ENCODE measurements around the gene CHERP.
A peak's percentile ranks its signal among the peaks of the same experiment; 100 is the strongest.
"Not testable (repeated sequence)": the region's sequence is repeated elsewhere in the genome, so short reads cannot be mapped to it uniquely, and the experiment has no call there.

CHERP gene

DNA sequence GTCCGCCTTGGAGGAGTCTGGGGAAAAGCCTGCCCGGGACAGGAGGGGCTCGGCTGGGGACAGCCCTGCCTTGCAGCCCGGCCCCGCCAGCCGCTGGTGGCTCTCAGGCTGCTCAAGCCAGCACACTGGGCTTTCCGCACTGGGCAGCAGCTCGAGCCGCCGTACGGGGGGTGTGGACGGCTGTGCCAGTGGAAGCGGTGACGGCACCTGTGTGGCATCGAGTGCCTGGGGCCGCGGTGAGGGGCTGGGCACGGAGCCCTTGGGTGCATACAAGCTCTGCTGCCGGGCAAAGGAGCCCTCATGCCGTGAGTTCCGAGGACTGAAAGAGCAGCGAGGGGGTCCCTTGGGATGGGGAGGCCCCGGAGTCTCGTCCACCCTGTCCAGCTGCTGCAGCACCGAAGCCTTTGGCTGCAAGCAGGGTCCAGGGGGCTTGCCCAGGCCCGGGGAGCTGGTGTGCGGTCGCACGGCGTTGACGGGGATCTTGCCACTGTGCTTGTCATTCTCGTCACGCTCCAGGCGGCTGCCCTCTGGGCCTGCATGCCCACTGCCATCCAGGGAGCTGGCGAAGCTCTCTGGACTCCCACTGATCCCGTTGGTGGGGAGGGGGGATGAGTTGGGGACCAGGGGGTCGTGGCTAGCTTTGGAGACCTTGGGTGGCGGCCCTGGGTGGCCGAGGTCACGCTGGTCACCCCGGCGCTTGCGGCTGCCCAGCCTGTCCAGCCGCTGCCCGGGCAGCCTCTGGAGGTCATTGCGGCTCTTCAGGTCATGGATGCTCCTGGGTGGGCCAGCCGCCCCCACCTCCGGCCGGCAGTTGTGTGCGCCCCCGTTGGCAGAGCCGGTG is 34.7 kb upstream of the CHERP start:
- no peak for DNase-seq (ENCODE audit: low spot score)

GRCh38 chr19:16575861-16576689 is 33.8 kb upstream of the CHERP start:
- DNase-seq (ENCODE audit: low spot score), result no peak

DNA sequence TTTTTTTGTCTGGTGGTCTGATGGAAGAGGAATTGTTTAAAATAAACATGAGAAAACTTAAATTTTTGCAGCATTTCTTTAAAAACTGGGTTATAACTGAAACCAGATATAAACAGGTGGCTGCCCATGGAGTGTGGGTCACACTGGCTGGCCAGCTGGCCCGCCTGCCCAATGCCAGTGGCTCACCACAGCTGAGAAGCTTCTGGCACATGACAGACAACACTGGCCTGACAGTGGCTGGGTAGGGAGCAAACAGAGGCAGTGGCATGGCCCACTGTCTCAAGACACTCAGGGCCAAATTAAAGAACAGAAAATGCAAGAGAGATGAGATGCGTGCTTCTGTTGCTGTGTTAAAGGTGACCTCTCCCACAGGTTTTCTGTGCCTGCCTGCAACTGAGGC is 33.0 kb upstream of the CHERP start:
- no peak for DNase-seq (ENCODE audit: low spot score)

DNA sequence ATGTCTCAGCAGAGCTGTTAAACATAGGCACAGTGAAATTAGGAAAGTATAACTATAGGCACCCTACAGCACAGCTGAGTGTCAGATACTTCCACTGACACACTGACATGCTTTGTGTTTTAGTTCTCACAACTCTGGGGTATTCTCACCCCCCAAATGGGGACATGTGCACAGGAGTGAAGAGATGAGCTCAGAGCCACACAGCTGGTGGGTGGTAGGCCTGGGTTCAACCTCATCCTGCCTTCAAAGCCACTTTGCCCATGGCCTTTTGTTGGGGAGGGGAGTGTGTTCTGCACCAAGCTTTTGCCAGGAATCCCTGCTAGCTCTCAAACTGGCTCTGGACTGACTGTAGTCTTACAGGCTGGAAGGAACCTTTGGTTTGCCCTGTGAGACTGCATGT is 31.7 kb upstream of the CHERP start:
- no peak for DNase-seq (ENCODE audit: low spot score)

GRCh38 chr19:16573296-16573695 is 31.1 kb upstream of the CHERP start:
- no peak for DNase-seq (ENCODE audit: low spot score)

GRCh38 chr19:16572332-16573211 is 30.3 kb upstream of the CHERP start, which contains the start of gene SLC35E1:
Gene SLC35E1 (minus strand): TSS chr19:16572415. CDS start chr19:16572364, 51 bp downstream.
- DNase-seq (ENCODE audit: low spot score), result peak; percentile 97

DNA sequence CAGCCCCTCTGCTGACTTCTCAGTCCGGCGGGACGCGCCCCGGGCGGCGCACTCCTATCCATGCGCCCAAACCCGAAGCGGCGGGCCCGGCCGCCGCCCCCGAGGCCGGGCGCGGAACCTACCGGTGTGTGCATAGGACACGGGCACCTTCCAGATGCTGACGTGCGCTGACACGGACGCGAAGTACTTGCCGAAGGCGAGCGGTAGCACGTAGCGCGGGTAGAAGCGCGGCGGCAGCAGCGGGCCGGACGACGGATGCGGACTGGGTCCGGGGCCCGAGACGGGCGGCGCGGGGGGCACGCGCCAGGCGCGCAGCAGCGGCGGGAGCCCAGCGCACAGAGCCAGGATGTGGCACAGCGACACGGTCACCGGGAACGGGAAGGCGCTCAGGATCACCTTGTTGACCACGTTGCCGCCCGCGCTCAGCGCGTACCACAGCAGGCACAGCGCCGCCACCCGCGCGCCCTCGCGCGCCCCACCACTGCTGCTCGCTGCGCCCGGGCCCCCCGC is 29.6 kb upstream of the CHERP start:
- DNase-seq (ENCODE audit: low spot score), result no peak

- no peak for DNase-seq (ENCODE audit: low spot score)
These were observed 29.0 kb upstream of the CHERP start for GRCh38 chr19:16571283-16571682.

GRCh38 chr19:16569609-16570320 is 27.5 kb upstream of the CHERP start:
- no peak for DNase-seq (ENCODE audit: low spot score)

DNA sequence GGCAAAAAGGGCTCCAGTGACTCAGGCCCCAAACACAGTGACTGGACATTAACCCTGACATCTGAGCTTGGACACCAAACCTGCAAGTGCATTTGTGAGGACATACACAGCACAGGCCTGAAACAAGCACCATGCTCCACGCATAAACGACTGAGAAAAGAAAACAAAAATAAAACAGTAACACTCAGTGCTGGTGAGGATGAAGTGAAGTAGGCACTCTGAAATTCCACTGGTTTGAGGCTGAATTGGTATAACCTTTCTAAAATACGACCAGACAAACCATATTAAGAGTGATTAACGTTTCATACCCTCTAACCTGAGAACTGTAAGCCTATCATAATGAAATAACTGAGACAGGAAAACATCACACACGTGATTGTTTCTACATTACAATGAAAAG is 24.5 kb upstream of the CHERP start:
- no peak for DNase-seq (ENCODE audit: low spot score)

DNA sequence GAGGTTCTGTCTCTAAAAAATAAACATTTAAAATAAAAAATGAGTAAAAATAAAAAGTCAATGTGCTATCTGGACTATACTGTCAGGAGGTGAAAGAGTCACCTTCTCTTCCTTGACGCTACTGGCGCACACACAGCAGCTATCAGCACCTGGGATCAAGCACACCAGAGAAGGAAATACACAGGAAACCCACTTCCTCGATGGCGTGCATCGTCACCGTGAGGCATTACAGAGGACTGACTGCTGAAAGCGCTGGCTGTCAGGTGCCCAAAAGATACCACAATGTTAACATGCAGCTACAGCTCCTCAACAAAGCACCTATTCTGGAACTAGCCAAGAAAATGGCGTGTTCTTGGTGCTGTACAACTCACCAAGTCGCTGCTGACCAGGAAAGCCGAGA is 23.9 kb upstream of the CHERP start:
- no peak for DNase-seq (ENCODE audit: low spot score)

DNA sequence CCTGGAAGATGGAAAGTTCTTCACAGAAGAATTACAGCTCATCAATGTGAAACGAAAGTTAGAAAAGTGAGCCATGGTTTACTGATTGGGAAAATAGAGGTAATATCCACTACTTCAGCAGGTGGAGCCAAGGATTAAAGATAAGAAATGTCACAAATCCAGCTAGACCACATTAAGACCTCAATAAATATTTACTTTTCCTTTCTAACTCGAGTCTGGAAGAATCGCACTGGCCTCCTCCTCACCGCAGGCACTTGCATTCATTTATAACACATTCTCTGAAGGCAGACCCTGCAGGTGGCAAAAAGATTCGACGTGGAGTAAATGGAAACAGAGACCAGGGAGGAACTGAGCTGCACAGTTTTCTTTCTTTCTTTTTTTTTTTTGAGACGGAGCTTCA is 22.6 kb upstream of the CHERP start:
- no peak for DNase-seq (ENCODE audit: low spot score)

- DNase-seq (ENCODE audit: low spot score), result no peak
These were observed 20.4 kb upstream of the CHERP start for GRCh38 chr19:16562608-16563025.

DNA sequence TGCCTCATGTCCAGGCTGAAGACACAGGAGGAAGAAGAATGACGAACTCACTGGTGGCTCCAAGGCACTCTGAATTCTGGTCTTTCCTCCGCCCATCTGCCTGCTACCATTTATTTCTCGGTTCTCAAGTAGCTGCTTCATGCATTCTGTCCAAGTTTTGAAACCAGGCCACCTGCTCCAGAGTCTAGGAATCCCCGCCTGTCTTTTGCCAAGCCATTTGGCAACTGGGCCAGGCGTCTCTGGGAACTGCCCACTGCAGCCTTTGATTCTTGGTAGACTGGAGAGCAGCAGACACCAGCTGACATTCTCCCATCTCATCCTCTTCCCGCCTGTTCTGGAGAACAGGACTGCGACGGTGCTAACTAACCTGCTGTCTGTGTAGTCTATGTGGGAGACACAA is 19.1 kb upstream of the CHERP start:
- DNase-seq (ENCODE audit: low spot score), result no peak

- no peak for DNase-seq (ENCODE audit: low spot score)
These were observed 17.6 kb upstream of the CHERP start for GRCh38 chr19:16559780-16560276.

DNA sequence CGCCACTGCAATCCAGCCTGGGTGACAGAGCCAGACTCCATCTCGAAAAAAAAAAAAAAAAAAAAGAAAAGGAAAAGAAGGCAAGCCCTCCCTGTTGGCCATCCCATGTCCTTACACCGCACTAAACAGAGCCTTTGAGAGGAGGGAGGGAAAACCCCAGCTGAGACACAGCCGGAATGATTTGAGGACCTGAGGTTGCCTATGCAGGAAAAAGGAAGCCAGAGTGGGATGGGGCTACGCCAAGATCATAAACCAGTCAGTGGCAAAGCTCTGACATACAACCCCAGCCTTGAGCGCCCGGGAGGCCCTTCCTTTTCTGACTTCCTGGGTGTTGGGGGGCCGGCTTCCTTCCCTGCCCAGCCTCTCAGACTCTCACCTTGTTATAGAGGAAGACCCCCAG is 12.5 kb upstream of the CHERP start:
- DNase-seq (ENCODE audit: low spot score), result no peak

DNA sequence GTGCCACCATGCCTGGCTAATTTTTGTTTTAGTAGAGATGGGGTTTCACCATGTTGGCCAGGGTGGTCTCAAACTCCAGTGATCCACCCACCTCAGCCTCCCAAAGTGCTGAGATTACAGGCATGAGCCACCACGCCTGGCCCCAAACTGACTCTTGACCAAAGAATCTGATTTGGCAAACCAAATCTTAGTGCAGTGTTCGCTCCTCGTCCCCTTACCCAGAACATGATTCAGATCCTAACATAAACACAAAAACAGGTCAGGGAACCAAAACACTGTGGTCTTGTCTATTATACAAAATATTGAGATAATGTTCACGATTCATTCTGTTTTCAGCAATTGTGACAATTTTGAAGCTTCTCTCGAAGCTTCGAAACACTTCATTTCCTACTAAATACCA is 9.7 kb upstream of the CHERP start:
- not testable (repeated sequence) for DNase-seq (ENCODE audit: low spot score)

GRCh38 chr19:16548956-16549355 is 6.7 kb upstream of the CHERP start:
- DNase-seq (ENCODE audit: low spot score), result no peak

DNA sequence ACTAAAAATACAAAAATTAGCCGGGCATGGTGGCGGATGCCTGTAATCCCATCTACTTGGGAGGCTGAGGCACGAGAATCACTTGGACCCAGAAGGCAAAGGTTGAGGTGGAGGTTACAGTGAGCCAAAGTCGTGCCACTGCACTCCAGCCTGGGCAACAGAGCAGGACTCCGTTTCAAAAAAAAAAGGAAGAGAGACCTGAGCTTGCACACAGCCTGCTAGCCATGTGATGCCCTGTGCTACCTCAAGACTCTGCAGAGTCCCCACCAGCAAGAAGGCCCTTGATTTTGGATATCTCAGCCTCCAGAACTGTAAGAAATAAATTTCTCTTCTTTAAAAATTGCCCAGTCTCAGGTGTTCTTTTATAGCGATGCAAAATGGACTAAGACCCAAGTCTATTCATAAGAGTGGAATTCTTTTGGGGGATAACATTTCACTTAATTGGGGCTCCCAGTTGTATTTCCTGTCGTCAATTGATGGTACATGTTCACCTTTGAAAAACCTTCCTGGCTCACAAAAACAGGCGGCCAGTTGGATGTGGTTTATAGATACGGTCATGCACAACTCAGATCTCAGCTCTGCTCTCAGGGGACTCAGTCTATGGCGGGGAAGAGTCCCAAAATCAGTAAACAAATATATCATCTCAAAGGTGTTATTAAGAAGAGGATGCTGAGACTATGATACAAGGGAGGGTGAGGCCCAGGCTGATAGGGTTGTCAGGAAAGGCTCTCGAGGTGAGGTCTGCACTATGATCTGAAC is 2.4 kb upstream of the CHERP start:
- no peak for DNase-seq (ENCODE audit: low spot score)

DNA sequence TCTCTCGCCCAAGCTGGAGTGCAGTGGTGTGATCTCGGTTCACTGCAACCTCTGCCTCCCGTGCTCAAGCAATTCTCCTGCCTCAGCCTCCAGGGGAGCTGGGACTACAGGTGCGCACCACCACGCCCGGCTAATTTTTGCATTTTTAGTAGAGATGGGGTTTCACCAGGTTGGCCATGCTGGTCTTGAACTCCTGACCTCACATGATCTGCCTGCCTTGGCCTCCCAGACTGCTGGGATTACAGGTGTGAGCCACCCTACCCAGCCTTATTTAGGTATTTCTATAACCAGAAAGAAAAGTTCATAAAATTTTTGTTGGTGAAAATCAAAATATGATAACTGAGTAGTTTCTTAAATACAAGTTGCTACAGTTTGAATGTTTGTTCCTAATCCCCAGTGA is 1.5 kb upstream of the CHERP start:
- not testable (repeated sequence) for DNase-seq (ENCODE audit: low spot score)

Data from COLO829 (cell line).